ENCODE measurements around the gene CAND2.

GRCh38 chr3:12841970-12842328 is 45.5 kb downstream of the CAND2 start:
- no peak for TF ChIP-seq CTCF (IDR thresholded peaks at IDR 0.05)
- TF ChIP-seq POLR2A (IDR thresholded peaks at IDR 0.05) = no peak
